Measurements from ENCODE around the gene MYH11. TPM values are rescaled to one million over a fixed set of nuclear protein-coding genes. Genes with fewer than 3 reads are reported as not detected.
A peak's percentile ranks its signal among the peaks of the same experiment; 100 is the strongest.

The MYH11 gene
- total and polyA plus RNA-seq, 7 donors = 6.1 to 26.4 (median 14.1) TPM

DNA sequence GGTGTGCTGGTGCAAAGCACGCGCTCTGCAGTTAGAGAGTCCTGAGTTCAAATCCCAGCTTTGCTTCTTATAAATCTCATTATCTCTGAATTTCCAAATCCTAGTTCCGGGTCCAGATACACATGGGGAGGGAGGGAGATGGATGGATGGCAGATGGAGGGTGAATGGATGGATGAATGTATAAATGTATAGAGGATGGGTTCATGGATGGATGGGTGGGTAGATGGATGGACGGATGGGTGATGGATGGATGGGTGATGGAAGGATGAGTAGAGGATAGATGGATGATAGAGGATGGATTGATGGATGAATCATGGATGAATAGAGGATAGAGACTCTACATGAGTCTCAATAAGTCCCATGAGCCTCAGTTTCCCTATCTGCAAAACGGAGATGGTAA is 89.9 kb downstream of the MYH11 start:
- Histone ChIP-seq H3K36me3 (ENCODE audit: insufficient read depth in 1 of 2, low read depth in 1 of 2) (no peaks in the 10 kb centered on the region), H3K9me3 (no peaks in the 10 kb centered on the region), H3K4me1 (no peaks in the 10 kb centered on the region), H3K4me3 (no peak overlapping the region), H3K27ac (no peak overlapping the region), H3K27me3 (ENCODE audit: insufficient read depth in 3 of 3, low read length in 2 of 3) (no peaks in the 10 kb centered on the region)
- TF ChIP-seq, protein P1, sequence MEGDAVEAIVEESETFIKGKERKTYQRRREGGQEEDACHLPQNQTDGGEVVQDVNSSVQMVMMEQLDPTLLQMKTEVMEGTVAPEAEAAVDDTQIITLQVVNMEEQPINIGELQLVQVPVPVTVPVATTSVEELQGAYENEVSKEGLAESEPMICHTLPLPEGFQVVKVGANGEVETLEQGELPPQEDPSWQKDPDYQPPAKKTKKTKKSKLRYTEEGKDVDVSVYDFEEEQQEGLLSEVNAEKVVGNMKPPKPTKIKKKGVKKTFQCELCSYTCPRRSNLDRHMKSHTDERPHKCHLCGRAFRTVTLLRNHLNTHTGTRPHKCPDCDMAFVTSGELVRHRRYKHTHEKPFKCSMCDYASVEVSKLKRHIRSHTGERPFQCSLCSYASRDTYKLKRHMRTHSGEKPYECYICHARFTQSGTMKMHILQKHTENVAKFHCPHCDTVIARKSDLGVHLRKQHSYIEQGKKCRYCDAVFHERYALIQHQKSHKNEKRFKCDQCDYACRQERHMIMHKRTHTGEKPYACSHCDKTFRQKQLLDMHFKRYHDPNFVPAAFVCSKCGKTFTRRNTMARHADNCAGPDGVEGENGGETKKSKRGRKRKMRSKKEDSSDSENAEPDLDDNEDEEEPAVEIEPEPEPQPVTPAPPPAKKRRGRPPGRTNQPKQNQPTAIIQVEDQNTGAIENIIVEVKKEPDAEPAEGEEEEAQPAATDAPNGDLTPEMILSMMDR (IDR thresholded peaks at IDR 0.05) = no peak
- ATAC-seq (no peak), DNase-seq (no peak)
- intact Hi-C loops (cut with DNase I) = loop anchor here (2.0 to 10.0 kb wide), 6 partner anchors 55 to 430 kb away; no protein-coding TSS in a partner anchor
- 94 to 97% (median 96%) methylated on average over 5 of the region's 5 CpGs for WGBS, 3 donors

DNA sequence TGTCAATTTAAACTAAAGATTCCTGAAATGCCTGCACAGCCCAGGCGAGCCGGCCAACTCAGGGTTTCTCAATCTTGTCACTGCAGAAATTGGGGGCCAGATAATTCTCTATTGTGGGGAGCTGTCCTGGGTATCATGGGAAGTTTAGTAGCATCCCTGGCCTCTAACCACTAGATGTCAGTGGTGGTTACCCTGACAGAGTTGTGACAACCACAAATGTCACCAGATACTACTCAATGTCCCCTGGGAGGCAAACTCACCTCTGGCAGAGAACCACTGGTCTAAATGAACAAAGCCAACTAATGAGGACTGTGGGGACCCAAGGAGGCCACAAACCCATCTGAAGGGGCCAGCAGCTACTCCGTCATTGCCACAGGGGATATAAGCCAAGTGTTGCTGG is 90.9 kb downstream of the MYH11 start:
- TF ChIP-seq, protein P1 (IDR thresholded peaks at IDR 0.05) = peak; percentile 72
- Histone ChIP-seq H3K9me3 (no peaks in the 10 kb centered on the region), H3K4me1 (no peaks in the 10 kb centered on the region), H3K27ac (no peak overlapping the region), H3K27me3 (ENCODE audit: insufficient read depth in 3 of 3, low read length in 2 of 3) (no peaks in the 10 kb centered on the region), H3K4me3 (no peak overlapping the region), H3K36me3 (ENCODE audit: insufficient read depth in 1 of 2, low read depth in 1 of 2) (no peaks in the 10 kb centered on the region)
- intact Hi-C loops (cut with DNase I) = loop anchor here (2.0 to 10.0 kb wide), 6 partner anchors 56 to 431 kb away; no protein-coding TSS in a partner anchor
- WGBS, 3 donors = 23 to 42% (median 36%) methylated on average over 3 of the region's 3 CpGs
- ATAC-seq = peak; percentile 92 to 96 (median 94)
- DNase-seq = no peak

DNA sequence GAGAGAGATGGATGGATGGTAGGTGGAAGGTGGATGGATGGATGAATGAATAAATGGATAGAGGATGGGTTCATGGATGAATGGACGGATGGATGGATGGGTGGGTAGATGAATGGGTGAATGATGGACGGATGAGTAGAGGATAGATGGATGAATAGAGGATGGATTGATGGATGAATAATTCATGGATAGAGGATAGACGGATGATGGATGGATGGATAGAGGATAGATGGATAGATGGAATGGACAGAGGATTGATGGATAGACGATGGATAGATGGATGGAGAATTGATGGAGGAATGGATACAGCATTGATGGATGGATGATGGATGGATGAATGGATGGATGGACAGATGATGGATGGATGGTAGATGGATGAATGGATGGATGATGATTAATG is 91.7 kb downstream of the MYH11 start:
- intact Hi-C loops (cut with DNase I) = loop anchor here (5.0 to 10.0 kb wide), 4 partner anchors 57 to 432 kb away; no protein-coding TSS in a partner anchor
- TF ChIP-seq, protein P1 (IDR thresholded peaks at IDR 0.05) = no peak
- 84 to 86% (median 85%) methylated on average over 4 of the region's 4 CpGs for WGBS, 3 donors
- no peak for DNase-seq
- ATAC-seq = no peak
- Histone ChIP-seq H3K4me1 (no peaks in the 10 kb centered on the region), H3K4me3 (no peak overlapping the region), H3K27me3 (ENCODE audit: insufficient read depth in 3 of 3, low read length in 2 of 3) (no peaks in the 10 kb centered on the region), H3K9me3 (no peaks in the 10 kb centered on the region), H3K36me3 (ENCODE audit: insufficient read depth in 1 of 2, low read depth in 1 of 2) (no peaks in the 10 kb centered on the region), H3K27ac (no peak overlapping the region)

DNA sequence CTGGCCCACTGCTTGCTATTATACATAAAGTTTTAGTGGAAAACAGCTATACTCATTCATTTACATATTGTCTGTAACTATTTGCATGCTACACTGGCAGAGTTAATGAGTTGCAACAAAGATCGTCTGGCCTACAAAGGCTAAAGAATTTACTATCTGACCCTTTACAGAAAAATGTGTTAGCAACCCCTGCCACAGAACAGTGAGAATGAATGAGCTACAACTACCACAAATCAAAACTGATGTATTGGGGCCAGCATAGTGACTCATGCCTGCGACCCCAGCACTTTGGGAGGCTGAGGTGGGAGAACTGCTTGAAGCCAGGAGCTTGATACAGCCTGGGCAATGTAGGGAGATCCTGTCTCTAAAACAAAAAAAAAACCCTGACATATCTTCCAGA is 92.7 kb downstream of the MYH11 start:
- ATAC-seq (no peak), DNase-seq (no peak)
- intact Hi-C loops (cut with DNase I) = loop anchor here in 1 of 2 donors (10.0 kb wide), 1 partner anchor 431 kb away; no protein-coding TSS in a partner anchor
- WGBS, 3 donors = 54 to 71% (median 70%) methylated on average over 2 of the region's 2 CpGs
- no peaks in the 10 kb centered on the region for H3K4me1 ChIP-seq
- no peaks in the 10 kb centered on the region for H3K27me3 ChIP-seq (ENCODE audit: insufficient read depth in 3 of 3, low read length in 2 of 3)
- H3K9me3 ChIP-seq = no peaks in the 10 kb centered on the region
- no peak overlapping the region for H3K27ac ChIP-seq
- no peaks in the 10 kb centered on the region for H3K36me3 ChIP-seq (ENCODE audit: insufficient read depth in 1 of 2, low read depth in 1 of 2)
- no peak overlapping the region for H3K4me3 ChIP-seq
- TF ChIP-seq, protein P1 (IDR thresholded peaks at IDR 0.05) = no peak

DNA sequence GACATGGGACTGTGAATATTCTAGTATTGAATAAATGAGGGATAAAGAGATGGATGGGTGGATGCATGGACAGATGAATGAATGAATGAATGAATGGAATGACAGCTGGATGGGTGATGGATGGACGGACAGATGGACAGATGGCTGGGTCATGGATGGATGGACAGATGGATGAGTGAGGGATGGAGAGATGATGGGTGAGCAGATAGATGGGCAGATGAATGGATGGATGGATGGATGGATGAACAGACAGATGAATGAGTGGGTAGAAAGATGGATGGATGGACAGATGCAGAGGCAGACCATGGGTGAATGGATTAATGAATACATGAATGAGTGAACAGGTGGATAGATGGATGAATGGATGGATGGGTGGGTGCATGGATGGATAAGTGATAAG is 96.7 kb downstream of the MYH11 start:
- no peaks in the 10 kb centered on the region for H3K36me3 ChIP-seq (ENCODE audit: insufficient read depth in 1 of 2, low read depth in 1 of 2)
- H3K4me1 ChIP-seq = no peaks in the 10 kb centered on the region
- no peaks in the 10 kb centered on the region for H3K27me3 ChIP-seq (ENCODE audit: insufficient read depth in 3 of 3, low read length in 2 of 3)
- H3K4me3 ChIP-seq = no peak overlapping the region
- no peaks in the 10 kb centered on the region for H3K9me3 ChIP-seq
- WGBS, 3 donors = 81 to 94% (median 91%) methylated on average over 1 of the region's 1 CpG
- ATAC-seq (no peak), DNase-seq (no peak)
- H3K27ac ChIP-seq = no peak overlapping the region
- intact Hi-C loops (cut with DNase I) = loop anchor here in 1 of 2 donors (10.0 kb wide), 1 partner anchor 435 kb away; no protein-coding TSS in a partner anchor
- TF ChIP-seq, protein P1 (IDR thresholded peaks at IDR 0.05) = no peak

Measured in psoas muscle (tissue), 8 donors.